ENCODE measurements around the gene INTS7. TPM values are rescaled to one million over a fixed set of nuclear protein-coding genes. Genes with fewer than 3 reads are reported as not detected.

Gene INTS7
- total RNA-seq, 2 donors from 2014 or later = 4.9 to 7.5 TPM

GRCh38 chr1:212074313-212074712 is 39.0 kb upstream of the INTS7 start:
- Histone ChIP-seq H3K36me3 (no peaks in the 10 kb centered on the region), H3K4me3 (no peak overlapping the region), H3K27ac (peak overlapping the region; percentile 75 to 89), H3K9me3 (no peaks in the 10 kb centered on the region), H3K4me1 (peaks cover 0 to 15% of the 10 kb centered on the region in 2 donors), H3K27me3 (no peaks in the 10 kb centered on the region)
- DNase-seq (ENCODE audit: low spot score) = no peak
- TF ChIP-seq, protein P1, sequence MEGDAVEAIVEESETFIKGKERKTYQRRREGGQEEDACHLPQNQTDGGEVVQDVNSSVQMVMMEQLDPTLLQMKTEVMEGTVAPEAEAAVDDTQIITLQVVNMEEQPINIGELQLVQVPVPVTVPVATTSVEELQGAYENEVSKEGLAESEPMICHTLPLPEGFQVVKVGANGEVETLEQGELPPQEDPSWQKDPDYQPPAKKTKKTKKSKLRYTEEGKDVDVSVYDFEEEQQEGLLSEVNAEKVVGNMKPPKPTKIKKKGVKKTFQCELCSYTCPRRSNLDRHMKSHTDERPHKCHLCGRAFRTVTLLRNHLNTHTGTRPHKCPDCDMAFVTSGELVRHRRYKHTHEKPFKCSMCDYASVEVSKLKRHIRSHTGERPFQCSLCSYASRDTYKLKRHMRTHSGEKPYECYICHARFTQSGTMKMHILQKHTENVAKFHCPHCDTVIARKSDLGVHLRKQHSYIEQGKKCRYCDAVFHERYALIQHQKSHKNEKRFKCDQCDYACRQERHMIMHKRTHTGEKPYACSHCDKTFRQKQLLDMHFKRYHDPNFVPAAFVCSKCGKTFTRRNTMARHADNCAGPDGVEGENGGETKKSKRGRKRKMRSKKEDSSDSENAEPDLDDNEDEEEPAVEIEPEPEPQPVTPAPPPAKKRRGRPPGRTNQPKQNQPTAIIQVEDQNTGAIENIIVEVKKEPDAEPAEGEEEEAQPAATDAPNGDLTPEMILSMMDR (IDR thresholded peaks at IDR 0.05) = no peak

GRCh38 chr1:212073490-212073889 is 38.1 kb upstream of the INTS7 start:
- H3K36me3 ChIP-seq = no peaks in the 10 kb centered on the region
- no peak for DNase-seq (ENCODE audit: low spot score)
- no peak overlapping the region for H3K4me3 ChIP-seq
- H3K4me1 ChIP-seq = peaks cover 0 to 15% of the 10 kb centered on the region in 2 donors
- TF ChIP-seq, protein P1 (IDR thresholded peaks at IDR 0.05) = peak in 1 of 2 donors; percentile 24
- peak overlapping the region; percentile 75 to 89 for H3K27ac ChIP-seq
- no peaks in the 10 kb centered on the region for H3K27me3 ChIP-seq
- no peaks in the 10 kb centered on the region for H3K9me3 ChIP-seq

DNA sequence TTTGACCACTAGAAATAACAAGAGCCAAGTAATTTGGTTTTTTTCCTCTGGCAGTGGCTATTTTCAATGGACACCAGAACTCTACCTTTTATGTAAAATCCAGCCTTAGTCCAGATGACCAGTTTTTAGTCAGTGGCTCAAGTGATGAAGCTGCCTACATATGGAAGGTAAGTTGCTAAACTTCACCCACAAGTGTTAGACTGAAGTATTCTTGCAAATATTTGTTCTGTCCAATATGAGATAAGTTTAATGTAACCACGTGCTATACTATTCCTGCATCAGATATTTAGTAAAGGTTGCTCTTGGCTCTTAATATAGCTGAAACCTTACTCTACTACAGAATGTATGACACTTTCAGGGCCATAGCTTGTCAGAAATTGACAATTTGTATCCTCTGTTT is 36.7 kb upstream of the INTS7 start:
- peak overlapping the region in 1 of 2 donors; percentile 4 for H3K27ac ChIP-seq

DNA sequence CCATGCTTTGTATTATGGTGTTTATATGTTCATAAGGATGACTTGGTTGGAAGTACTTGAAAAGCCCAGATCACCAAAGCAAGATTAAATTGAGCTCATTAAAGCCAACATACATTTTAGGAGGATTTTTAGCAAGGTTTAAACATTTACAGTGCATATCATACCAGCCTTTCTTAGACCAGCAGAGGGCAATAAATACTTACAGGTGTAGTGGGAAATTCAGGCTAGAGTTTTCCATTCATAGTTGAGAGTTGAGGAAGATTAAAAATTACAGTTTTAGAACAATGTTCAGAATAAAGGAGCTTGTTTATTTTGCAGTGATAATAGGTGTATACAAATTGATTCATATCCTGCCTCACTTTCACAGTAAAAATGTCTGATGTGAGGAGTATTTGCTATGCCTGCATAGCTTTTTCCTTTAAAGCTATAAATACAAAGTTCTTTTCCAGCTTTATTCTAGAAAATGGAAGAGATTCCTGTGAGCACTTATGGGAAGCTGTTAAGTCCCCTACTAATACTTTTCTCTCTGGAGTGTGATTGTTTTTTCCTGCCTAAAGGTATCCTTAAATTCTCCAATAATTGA is 35.5 kb upstream of the INTS7 start:
- peak overlapping the region in 1 of 2 donors; percentile 4 for H3K27ac ChIP-seq
- H3K36me3 ChIP-seq = no peaks in the 10 kb centered on the region
- no peak overlapping the region for H3K4me3 ChIP-seq
- no peaks in the 10 kb centered on the region for H3K4me1 ChIP-seq
- TF ChIP-seq, protein P1 (IDR thresholded peaks at IDR 0.05) = peak; percentile 52 to 83
- no peaks in the 10 kb centered on the region for H3K9me3 ChIP-seq
- no peaks in the 10 kb centered on the region for H3K27me3 ChIP-seq
- DNase-seq (ENCODE audit: low spot score) = no peak

More for the DNA sequence above, 36.7 kb upstream of the INTS7 start:
- TF ChIP-seq, protein P1 (IDR thresholded peaks at IDR 0.05) = no peak
- DNase-seq (ENCODE audit: low spot score) = no peak
- peaks cover 0 to 8% of the 10 kb centered on the region in 2 donors for H3K4me1 ChIP-seq
- H3K9me3 ChIP-seq = no peaks in the 10 kb centered on the region
- no peaks in the 10 kb centered on the region for H3K27me3 ChIP-seq
- no peaks in the 10 kb centered on the region for H3K36me3 ChIP-seq
- no peak overlapping the region for H3K4me3 ChIP-seq

DNA sequence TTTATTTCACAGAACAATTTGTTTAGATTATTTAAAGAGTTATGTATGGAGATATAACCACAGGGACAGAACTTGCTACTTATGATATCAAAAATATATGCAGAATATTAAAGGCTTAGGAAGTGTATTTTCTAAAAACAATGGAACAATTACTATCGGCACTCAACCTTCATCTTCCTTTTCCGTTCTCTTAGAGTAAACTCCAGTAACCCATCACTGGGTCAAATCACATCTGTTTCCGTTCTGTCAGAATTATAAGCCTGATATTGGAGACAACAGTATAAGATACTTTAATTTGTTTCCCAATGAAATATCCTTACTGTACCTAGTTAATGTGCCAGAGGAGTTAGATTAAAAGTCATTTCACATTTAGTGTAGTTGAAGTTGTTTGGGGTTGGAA is 32.4 kb upstream of the INTS7 start:
- H3K9me3 ChIP-seq = no peaks in the 10 kb centered on the region
- DNase-seq (ENCODE audit: low spot score) = no peak
- H3K27ac ChIP-seq = no peak overlapping the region
- H3K4me3 ChIP-seq = no peak overlapping the region
- TF ChIP-seq, protein P1 (IDR thresholded peaks at IDR 0.05) = no peak
- no peaks in the 10 kb centered on the region for H3K27me3 ChIP-seq
- H3K4me1 ChIP-seq = no peaks in the 10 kb centered on the region
- no peaks in the 10 kb centered on the region for H3K36me3 ChIP-seq
